G401 (cell line): ENCODE results near the gene ARMH1. TPM values are rescaled to one million over a fixed set of nuclear protein-coding genes. Genes with fewer than 3 reads are reported as not detected.
"Not testable (repeated sequence)": the region's sequence is repeated elsewhere in the genome, so short reads cannot be mapped to it uniquely, and the experiment has no call there.

Experiments used
- DNase-seq: peaks from one replicate; pipeline ENCODE4 v3.0.0-alpha.2; 2015; ENCODE audit warnings: low spot score
- in situ Hi-C: cut with HindIII; loops from 2 replicates; pipeline ENCODE4 v1.10.0; 2016; ENCODE audit warnings: low sequenced_read_pairs, mixed read lengths
- total RNA-seq: library from RNA; depleted of rRNA; stranded (reverse); fragments of >200 nt; shearing (Covaris generic); gene quantifications from 2 replicates; pipeline ENCODE4 v1.2.3, GENCODE V29; 2014

ARMH1 gene
- total RNA-seq, 1 experiment from 2014 or later, result not detected

DNA sequence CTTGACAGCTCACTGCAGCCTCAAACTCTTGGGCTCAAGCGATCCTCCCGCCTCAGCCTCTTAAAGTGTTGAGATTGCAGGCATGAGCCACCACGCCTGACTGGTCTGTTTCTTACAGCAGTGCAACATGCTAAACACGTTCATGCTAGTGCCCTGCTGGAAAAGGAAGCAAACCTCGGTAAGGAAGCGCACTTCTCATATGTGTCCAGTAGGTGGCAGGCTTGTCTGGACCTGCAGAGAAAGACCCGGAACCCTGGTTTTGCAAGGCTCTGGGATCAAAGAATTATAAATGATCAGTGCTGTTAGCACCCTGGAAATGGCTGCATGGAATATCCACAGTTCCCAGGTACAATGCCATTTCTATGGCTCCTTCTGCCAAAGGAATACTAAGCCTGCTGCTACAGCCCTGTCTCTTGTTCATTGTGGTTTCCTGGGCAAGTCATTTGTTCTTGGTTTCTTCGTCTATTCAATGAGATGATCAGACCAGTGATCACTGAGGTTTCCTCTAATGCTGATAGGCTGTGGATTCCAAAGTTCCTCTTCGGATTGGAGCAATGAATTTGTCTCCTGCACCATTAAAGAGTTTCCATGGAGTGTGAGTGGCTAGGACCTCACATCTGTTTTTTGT lies 40.5 kb downstream of the ARMH1 start:
- in situ Hi-C loops, result no loop called here
- peak; percentile 84 for DNase-seq

DNA sequence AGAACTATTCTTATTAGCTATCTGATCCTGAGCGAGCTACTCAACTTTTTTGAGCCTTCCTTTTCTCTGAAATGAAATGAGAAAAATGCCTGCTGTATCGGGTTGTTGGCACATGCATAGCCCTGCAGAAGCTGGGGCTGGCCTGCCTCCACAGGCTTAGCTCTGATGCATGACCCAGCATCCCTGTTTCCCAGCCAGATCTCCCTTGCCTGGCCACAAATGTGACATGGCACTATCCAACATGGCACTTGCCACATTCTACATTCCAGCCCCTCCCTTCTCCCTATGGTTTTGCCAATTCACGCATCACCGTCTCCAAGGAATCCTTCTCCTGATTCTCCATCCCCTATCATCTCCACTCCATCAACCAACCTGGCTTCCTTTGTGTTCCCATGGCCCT lies 42.6 kb downstream of the ARMH1 start:
- in situ Hi-C loops, result no loop called here
- no peak for DNase-seq

- in situ Hi-C loops, result no loop called here
- DNase-seq, result no peak
Measured at GRCh38 chr1:44717653-44718052, 43.1 kb downstream of the ARMH1 start.

- no peak for DNase-seq
- in situ Hi-C loops, result no loop called here
Measured at GRCh38 chr1:44718091-44718490, 43.6 kb downstream of the ARMH1 start.

DNA sequence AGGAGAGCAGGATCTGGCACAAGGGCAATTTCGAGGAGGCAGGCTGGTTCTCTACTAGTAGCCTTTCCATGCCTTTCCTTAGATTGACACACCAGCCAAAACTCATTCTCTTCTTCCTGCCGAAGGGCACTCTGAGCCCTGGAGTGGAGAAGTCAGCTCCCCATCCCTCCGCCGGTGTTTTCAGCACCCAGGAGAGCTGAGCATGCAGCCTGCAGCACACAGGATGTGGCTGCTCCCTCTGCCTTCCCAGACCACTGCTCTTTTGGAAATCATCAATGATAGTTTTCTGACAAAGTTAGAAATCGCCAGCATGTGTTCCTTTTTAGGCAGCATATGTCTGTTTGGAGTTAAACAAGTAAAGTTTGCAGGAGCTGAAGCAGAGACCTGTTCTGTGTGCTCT lies 44.8 kb downstream of the ARMH1 start:
- no peak for DNase-seq
- in situ Hi-C loops, result no loop called here

DNA sequence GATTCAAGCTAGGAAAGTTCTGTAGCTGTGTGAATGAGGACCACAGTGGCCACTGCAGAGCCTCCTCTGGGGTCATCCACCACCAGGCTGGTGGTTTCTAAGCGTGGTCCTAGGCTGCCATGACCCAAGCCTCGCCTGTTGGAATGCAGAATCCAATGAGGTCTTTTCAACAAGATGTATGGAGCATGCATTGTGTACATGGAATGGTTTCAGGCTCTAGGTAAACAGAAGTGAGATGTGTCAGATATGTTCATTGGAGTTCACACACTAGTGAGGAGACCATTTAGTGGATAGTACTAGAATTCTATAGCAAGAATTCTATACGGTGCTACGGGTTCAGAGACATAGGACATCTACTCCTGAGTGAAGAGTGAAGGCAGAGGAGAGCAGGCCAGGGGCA lies 45.8 kb downstream of the ARMH1 start:
- DNase-seq, result no peak
- in situ Hi-C loops, result no loop called here

DNA sequence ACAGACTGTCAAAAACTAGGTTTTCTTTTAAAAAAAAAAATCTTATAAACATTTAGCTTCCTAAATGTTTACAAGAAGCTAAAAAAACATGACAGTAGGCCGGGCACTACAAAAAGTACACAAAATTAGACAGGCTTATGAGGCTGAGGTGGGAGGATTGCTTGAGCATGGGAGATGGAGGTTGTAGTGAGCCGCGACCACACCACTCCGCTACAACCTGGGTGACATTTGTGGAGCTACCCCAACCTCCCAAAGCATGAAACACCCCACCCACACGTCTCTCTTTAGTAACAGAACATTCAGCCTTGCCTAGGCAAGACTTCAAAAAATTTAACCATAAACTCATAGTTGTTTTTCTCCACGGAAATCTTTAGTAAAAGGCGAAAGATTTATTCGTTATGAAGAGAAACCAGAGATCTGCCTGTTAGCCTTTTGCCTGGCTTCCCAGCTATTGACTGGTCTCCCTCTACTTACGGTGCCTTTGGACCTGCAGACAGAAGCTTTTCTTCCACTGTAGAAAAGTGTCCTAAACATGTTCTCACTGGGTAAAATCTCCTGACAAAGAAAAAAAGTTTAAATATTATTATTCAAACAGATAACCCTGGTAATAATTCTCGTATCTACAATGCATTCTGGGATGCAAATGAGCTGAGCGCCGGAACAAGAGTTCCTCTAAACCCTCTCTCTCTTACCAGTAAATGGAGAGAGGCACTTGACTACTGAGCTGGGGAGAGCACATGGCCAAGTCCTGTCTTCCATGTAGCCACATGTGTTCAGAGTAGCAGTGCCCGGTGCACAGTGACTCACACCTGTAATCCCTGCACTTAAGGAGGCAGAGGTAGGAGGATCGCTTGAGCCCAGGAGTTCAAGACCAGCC lies 47.2 kb downstream of the ARMH1 start:
- in situ Hi-C loops, result no loop called here
- peak; percentile 77 for DNase-seq

- in situ Hi-C loops, result no loop called here
- no peak for DNase-seq
Measured at GRCh38 chr1:44723064-44723463, 48.5 kb downstream of the ARMH1 start.

DNA sequence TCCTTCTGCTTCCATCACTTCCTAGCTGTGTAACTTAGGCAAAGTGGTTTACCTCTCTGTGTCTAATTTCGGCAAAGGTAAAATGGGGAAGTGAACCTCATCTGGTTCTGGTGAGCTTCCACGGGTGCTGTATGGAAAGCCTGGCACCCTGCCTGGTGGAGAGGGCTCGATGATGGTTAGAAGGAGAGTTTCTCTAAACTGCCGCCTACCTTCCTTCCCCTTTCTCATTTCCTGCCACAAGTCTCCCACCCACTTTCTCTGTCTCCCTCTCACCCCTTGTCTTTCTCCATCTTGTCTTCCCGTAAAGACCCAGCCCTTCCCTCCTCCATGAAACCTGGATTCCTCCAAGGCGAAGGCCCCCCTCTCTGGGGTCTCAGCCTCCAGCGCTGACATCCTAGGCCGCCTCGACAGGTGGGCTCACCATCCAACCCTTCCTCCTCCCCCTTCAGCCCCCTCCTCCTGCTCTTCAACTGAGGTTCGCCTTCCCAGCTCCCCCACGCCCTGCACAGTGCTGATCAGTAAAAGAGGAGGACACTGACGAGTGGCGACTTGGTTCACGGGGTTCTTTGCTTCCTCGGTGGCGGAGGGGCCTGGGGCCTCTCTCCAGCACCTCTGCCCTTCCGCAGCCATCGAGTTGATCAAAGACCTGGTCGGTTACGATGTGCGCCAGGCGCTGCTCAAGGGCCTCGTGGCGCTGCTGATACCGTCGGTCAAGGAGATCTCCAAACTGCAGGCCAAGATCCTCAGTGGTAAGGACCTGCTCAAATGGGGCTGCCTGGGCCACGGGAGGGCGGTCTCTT lies 49.2 kb downstream of the ARMH1 start:
- in situ Hi-C loops, result no loop called here
- DNase-seq, result no peak

DNA sequence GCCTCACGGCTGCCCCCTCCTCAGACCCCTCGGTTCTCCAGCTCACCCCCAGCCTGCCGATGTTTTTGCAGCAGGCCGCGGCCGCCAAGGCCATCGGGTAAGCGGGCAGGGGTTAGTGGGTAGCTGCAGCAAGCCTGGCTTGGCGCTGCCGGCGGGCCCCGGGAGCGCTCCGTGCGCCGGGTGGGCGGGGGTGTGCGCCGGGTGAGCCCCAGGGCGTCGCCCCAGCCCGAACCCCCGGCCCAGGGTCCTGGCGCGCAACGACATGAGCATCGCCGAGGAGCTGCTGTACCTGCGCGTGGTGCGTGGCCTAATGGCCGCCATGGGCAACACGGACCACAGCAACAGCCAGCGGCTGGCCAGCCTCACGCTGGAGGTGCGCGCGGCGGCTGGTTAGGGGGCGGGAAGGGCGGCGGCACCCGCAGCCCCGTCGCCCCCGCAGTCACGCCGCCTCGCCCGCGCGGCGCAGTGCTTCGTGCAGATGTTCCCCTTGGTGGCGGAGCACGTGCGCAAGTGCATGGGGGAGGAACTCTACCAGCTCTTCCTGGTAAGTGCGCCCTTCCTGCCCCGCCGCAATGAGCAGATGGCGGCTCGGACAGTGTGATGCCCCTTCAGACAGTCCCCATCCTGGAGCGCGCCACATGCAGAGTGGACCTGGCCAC lies 49.9 kb downstream of the ARMH1 start:
- DNase-seq, result no peak
- in situ Hi-C loops, result no loop called here

GRCh38 chr1:44724955-44725698 lies 50.6 kb downstream of the ARMH1 start:
- in situ Hi-C loops, result no loop called here
- DNase-seq, result no peak

DNA sequence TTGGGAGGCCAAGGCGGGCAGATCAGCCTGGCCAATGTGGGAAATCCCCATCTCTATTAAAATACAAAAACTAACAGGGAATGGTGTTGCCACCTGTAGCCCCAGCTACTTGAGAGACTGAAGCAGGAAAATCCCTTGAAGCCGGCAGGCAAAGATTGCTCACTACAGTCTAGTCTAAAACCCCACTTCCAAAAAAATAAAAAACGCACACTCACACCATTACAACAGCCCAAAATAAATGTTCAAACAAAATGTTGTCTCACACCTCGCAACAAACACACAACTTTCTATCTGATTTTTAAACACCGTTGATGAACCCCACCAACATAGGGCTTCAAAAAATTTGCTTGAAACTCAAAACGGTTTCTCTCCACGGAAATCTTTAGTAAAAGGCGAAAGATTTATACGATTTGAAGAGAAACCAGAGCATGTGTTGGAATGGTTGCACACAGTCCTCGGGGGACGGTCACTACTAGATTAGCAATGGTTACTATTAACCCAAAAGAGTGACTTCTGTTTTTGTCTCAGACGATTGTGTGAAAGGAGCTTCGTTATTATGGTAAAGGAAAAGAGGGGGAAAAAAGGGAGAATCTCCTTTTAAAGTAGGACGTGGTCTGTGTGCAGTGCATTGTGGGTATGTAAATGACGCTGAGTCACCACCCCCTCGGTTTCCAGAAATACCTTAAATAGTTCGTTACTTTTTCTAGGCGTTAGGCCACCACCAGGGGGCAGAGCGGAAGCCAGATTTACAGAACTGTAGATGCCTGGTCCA lies 56.4 kb downstream of the ARMH1 start, which contains the start of gene RNU5D-1:
Gene RNU5D-1, minus strand, starts transcription at position 430 of the 772 bp plus-strand sequence.
- peak; percentile 94 for DNase-seq
- in situ Hi-C loops, result no loop called here

- in situ Hi-C loops, result no loop called here
- DNase-seq, result peak; percentile 51
Measured at GRCh38 chr1:44733365-44733764, 58.9 kb downstream of the ARMH1 start.

DNA sequence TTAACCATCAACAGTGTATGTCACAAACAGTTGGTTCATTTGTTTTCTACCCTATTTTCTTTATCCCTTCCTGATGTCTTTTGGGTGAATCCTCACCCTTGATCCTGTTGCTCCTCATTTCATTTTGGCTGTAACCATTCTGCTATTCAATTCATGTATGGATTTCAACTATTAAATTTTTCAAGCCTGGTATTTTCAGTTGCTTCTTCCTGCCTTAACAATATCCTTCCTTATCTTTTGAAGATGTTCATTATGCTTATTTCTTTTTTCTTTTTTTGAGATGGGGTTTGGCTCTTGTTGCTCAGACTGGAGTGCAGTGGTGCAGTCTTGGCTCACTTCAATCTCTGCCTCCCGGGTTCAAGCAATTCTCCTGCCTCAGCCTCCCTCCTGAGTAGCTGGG lies 59.3 kb downstream of the ARMH1 start:
- DNase-seq, result no peak
- in situ Hi-C loops, result no loop called here

DNA sequence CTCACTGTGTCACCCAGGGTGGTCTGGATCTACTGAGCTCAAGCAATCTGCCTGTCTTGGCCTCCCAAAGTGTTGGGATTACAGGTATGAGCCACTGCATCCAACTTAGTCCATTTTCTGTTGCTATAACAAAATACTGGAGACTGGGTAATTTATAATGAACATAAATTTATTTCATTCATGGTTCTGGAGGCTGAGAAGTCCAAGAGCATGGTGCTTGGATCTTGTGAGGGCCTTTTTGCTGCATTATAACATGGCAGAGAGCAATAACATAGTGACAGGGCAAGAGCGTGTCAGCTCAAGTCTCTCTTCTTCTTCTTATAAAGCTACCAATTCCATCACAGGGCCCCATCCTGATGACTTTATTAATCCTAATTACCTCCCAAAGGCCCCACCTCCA lies 61.5 kb downstream of the ARMH1 start:
- no peak for DNase-seq
- in situ Hi-C loops, result no loop called here

DNA sequence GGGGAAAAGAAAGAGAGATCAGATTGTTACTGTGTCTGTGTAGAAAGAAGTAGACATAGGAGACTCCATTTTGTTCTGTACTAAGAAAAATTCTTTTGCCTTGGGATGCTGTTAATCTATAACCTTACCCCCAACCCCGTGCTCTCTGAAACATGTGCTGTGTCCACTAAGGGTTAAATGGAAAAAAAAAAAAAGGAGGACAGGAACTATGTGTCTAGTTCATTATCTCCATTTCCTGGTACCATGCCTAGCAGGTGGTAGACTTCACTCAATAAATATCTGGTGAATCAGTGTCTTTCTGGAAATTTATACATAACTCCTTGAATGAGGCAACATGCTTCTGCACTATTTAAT lies 64.4 kb downstream of the ARMH1 start:
- DNase-seq, in situ Hi-C loops: not testable (repeated sequence)

GRCh38 chr1:44739307-44740178 lies 65.0 kb downstream of the ARMH1 start, which contains the start of gene KIF2C:
Gene KIF2C, plus strand, starts transcription at chr1:44739837. Its CDS starts 96 bp downstream, at chr1:44739933.
- in situ Hi-C loops, result no loop called here
- DNase-seq, result peak; percentile 97
